Natural killer cell (primary cell): ENCODE results near the gene BHLHE41. TPM values are rescaled to one million over a fixed set of nuclear protein-coding genes. Genes with fewer than 3 reads are reported as not detected.

Experiments
- ATAC-seq, 3 donors: fragments of 150-1000 bp in 2 of 3; fragments of 200-7000 bp in 1 of 3; cut with Tn5 transposase; 1 replicate in 1 of 3; 2 replicates in 2 of 3; pipeline ENCODE4 v1.10.0; 2021; ENCODE audit warnings: mild to moderate bottlenecking in 2 of 3, moderate library complexity in 2 of 3
- DNase-seq, 2 donors: peaks; one replicate each; pipeline versions ENCODE4 v3.0.0 to v3.0.0-alpha.2; 2013 to 2021; ENCODE audit warnings: mixed read lengths in 1 of 2
- H3K27ac ChIP-seq: one replicate; pipeline ENCODE4 v1.5.1; 2013; ENCODE audit warnings: mild to moderate bottlenecking, low read length
- H3K27me3 ChIP-seq: one replicate; pipeline ENCODE4 v1.6.1; 2013; ENCODE audit warnings: low read length; ENCODE audit not compliant: control insufficient read depth, insufficient read depth
- H3K36me3 ChIP-seq: one replicate; pipeline ENCODE4 v1.6.1; 2013; ENCODE audit warnings: low read length; ENCODE audit not compliant: control insufficient read depth, insufficient read depth
- H3K4me1 ChIP-seq: one replicate; pipeline ENCODE4 v1.6.1; 2013; ENCODE audit warnings: low read length; ENCODE audit not compliant: control insufficient read depth, insufficient read depth
- H3K4me3 ChIP-seq: one replicate; pipeline ENCODE4 v1.5.1; 2013; ENCODE audit warnings: low read length
- H3K9me3 ChIP-seq: one replicate; pipeline ENCODE4 v1.6.1; 2013; ENCODE audit warnings: low read length; ENCODE audit not compliant: control insufficient read depth, insufficient read depth
- H3K27ac Mint-ChIP-seq, 2 donors: one replicate each; pipeline ENCODE4 v1.8.0; 2022; ENCODE audit warnings: mild to moderate bottlenecking in 2 of 2, mixed read lengths in 2 of 2, moderate library complexity in 1 of 2
- H3K27me3 Mint-ChIP-seq, 2 donors: one replicate each; pipeline ENCODE4 v1.8.0; 2022; ENCODE audit warnings: low read depth in 2 of 2, mixed read lengths in 2 of 2
- H3K36me3 Mint-ChIP-seq: one replicate; pipeline ENCODE4 v1.8.0; 2022; ENCODE audit warnings: mixed read lengths
- H3K4me1 Mint-ChIP-seq, 2 donors: one replicate each; pipeline ENCODE4 v1.8.0; 2022; ENCODE audit warnings: mixed read lengths in 2 of 2
- H3K4me3 Mint-ChIP-seq: one replicate; pipeline ENCODE4 v1.8.0; 2022; ENCODE audit warnings: mild to moderate bottlenecking, moderate library complexity, mixed read lengths
- H3K9me3 Mint-ChIP-seq, 2 donors: one replicate each; pipeline ENCODE4 v1.8.0; 2022; ENCODE audit warnings: mixed read lengths in 2 of 2
- WGBS: methylation state at CpG from one replicate; pipeline ENCODE4 v1.1.7; 2013; ENCODE audit warnings: missing lambda C conversion rate; ENCODE audit not compliant: insufficient coverage; 5-methylcytosine and 5-hydroxymethylcytosine counted together
- intact Hi-C: fragments of 100-400 bp; cut with micrococcal nuclease; formaldehyde crosslinking; loops from one replicate; pipeline ENCODE4 v1.14.2; 2022
- total RNA-seq, 4 donors: library from RNA; stranded (reverse); fragments of 120-200 nt in 1 of 4; gene quantifications; one replicate each; pipeline versions ENCODE4 v1.2.3 to v1.2.4, GENCODE V29; 2013 to 2022
- TF ChIP-seq, protein P1 (sequence below): fragments of 200-600 bp; IDR thresholded peaks from one replicate; pipeline ENCODE4 v1.8.0; 2022; ENCODE audit warnings: antibody characterized with exemption

Gene BHLHE41
- total RNA-seq = 1 to 10 TPM in 1 of 3 donors, under 1 TPM in 1, not detected in 1; 0.09 to 3.7 TPM
- 2.8 TPM for total RNA-seq (2013)

DNA sequence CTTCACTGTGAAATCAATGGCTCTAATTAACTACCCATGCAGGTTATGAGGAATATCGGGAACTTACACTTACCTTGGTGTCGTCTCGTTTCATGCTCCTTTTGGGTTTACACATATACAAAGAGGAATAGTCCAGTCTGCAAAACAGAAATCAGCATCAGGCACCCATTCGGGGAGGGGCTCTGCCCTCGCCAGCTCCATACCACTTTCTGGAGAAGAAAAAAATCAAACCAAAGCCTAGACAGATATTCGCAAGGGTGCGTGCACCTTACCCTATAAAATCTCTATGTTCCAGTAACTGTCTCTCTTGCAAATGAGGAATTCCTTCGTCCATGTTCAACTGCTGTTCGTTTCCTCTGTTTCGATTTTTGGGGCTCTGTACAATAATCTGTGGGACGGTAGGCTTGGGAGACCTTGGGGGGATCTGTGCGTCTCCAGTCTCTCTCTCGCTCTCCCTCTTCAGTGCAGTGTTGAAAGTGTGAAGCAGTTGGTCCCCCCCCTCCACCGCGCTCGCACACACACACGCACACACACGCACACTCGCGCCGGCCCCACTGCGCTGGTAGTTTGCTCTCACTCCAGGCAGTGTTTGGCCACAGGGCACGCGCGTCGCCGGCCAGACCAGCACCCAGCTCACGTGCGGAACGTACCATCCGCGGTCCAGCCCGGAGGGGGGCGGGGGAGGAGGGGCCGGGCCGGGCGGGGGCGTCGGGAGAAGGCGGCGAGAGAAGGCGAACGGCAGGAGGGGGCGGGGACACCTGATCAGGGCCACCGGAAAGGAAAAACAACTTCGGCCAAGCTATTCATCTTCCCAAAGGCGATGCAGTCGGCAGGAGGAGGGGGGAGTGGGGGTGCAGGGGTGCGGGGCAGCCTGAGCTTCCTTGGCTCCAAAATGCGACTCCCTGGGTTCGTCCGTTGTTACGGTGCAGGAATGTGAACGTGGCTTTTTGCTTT lies at the start of gene BHLHE41:
BHLHE41 (minus strand) TSS at position 592 of the 954 bp plus-strand sequence; CDS start at position 334, 258 bp downstream.
- peak within 1 kb of the TSS; percentile 60 for H3K27ac ChIP-seq
- peaks cover 60 to 71% of the 10 kb centered on the region in 2 donors for H3K27me3 Mint-ChIP-seq
- under 1% methylated on average over 53 of the region's 54 CpGs for WGBS
- H3K4me3 Mint-ChIP-seq = peak within 1 kb of the TSS; percentile 77
- no peaks in the 10 kb centered on the region for H3K36me3 ChIP-seq
- peak in 1 of 2 donors; percentile 47 for DNase-seq
- no peak for ATAC-seq
- no peak within 1 kb of the TSS for H3K27ac Mint-ChIP-seq
- intact Hi-C loops = no loop called here
- no peaks in the 10 kb centered on the region for H3K9me3 Mint-ChIP-seq
- H3K36me3 Mint-ChIP-seq = no peaks in the 10 kb centered on the region
- peaks cover 35% of the 10 kb centered on the region for H3K4me1 ChIP-seq
- peaks cover 18 to 35% of the 10 kb centered on the region in 2 donors for H3K4me1 Mint-ChIP-seq
- H3K4me3 ChIP-seq = peak within 1 kb of the TSS; percentile 38
- H3K9me3 ChIP-seq = no peaks in the 10 kb centered on the region
- TF ChIP-seq, protein P1, sequence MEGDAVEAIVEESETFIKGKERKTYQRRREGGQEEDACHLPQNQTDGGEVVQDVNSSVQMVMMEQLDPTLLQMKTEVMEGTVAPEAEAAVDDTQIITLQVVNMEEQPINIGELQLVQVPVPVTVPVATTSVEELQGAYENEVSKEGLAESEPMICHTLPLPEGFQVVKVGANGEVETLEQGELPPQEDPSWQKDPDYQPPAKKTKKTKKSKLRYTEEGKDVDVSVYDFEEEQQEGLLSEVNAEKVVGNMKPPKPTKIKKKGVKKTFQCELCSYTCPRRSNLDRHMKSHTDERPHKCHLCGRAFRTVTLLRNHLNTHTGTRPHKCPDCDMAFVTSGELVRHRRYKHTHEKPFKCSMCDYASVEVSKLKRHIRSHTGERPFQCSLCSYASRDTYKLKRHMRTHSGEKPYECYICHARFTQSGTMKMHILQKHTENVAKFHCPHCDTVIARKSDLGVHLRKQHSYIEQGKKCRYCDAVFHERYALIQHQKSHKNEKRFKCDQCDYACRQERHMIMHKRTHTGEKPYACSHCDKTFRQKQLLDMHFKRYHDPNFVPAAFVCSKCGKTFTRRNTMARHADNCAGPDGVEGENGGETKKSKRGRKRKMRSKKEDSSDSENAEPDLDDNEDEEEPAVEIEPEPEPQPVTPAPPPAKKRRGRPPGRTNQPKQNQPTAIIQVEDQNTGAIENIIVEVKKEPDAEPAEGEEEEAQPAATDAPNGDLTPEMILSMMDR = no peak
- peaks cover 52% of the 10 kb centered on the region for H3K27me3 ChIP-seq

DNA sequence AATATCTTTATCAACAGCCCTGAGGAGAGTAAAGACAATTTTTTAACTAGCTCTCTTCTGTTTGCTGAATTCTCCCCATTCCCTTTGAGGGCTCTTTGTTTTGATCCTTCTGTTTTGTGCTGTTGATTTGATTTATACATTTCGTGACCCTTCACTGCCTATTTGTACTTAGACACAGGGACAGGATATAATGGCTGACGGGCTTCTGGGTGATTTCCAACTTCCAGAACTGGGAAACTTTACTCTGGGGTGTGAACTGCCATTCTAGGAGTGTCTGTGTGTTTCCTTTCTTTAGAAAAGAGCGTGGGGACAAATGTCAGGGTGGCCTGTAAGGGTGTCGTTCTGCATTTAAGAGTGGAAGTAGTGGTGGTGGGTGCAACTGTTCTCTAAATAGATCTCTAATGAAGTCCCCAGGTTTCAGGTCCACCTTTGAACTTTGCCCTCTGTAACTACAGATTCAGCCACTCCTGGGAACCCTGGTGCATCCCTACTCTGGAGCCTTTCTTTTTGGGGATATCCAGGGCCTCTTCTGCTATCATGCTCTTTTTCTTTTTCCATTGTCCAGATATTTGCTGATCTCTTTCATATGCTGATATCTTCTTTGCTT lies 48.2 kb upstream of the BHLHE41 start:
- Mint-ChIP-seq H3K27ac (no peak overlapping the region), H3K36me3 (no peaks in the 10 kb centered on the region), H3K4me1 (no peaks in the 10 kb centered on the region), H3K27me3 (peaks cover 14 to 21% of the 10 kb centered on the region in 2 donors), H3K9me3 (no peaks in the 10 kb centered on the region), H3K4me3 (no peak overlapping the region)
- DNase-seq (no peak), ATAC-seq (no peak)
- Histone ChIP-seq H3K36me3 (no peaks in the 10 kb centered on the region), H3K27ac (no peak overlapping the region), H3K4me1 (no peaks in the 10 kb centered on the region), H3K4me3 (no peak overlapping the region), H3K9me3 (no peaks in the 10 kb centered on the region), H3K27me3 (no peaks in the 10 kb centered on the region)
- 75% methylated on average over 4 of the region's 4 CpGs for WGBS
- intact Hi-C loops = no loop called here
- TF ChIP-seq, protein P1 = no peak

DNA sequence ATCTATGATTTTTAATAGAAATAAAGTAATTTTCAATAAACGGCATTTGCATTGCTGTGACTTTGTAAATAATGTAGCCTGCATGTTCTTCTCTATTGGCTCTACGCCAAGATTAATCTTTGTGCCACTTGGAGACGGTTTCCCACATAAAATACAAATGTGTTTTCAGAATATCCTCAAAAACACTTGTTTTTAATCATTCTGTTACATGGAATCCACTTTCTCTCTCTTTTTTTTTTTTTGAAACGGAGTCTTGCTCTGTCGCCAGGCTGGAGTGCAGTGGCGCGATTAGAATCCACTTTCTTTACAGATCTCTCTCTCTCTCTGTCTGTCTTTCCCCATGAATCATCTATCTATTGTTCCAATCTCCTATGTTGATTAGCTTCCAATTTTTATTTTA lies 47.7 kb upstream of the BHLHE41 start:
- Histone ChIP-seq H3K27ac (no peak overlapping the region), H3K4me1 (no peaks in the 10 kb centered on the region), H3K27me3 (no peaks in the 10 kb centered on the region), H3K36me3 (no peaks in the 10 kb centered on the region), H3K4me3 (no peak overlapping the region), H3K9me3 (no peaks in the 10 kb centered on the region)
- intact Hi-C loops = no loop called here
- TF ChIP-seq, protein P1 = no peak
- ATAC-seq (no peak), DNase-seq (no peak)
- Mint-ChIP-seq H3K27ac (no peak overlapping the region), H3K9me3 (no peaks in the 10 kb centered on the region), H3K4me1 (no peaks in the 10 kb centered on the region), H3K4me3 (no peak overlapping the region), H3K36me3 (no peaks in the 10 kb centered on the region), H3K27me3 (peaks cover 18 to 24% of the 10 kb centered on the region in 2 donors)
- WGBS = 96% methylated on average over 7 of the region's 7 CpGs
